PC-9 (cell line): ENCODE results near the gene COQ4.

Experiments
- CTCF ChIP-seq: fragments of 200-600 bp; sonication (generic); conservative IDR thresholded peaks from 2 replicates; pipeline ENCODE4 v1.6.1; 2017; ENCODE audit warnings: mixed run types, antibody characterized with exemption, mild to moderate bottlenecking, moderate library complexity
- EZH2 ChIP-seq: fragments of 200-600 bp; sonication (generic); IDR thresholded peaks from 2 replicates; pipeline ENCODE4 v1.8.0; 2017; ENCODE audit warnings: antibody characterized with exemption, low read depth

DNA sequence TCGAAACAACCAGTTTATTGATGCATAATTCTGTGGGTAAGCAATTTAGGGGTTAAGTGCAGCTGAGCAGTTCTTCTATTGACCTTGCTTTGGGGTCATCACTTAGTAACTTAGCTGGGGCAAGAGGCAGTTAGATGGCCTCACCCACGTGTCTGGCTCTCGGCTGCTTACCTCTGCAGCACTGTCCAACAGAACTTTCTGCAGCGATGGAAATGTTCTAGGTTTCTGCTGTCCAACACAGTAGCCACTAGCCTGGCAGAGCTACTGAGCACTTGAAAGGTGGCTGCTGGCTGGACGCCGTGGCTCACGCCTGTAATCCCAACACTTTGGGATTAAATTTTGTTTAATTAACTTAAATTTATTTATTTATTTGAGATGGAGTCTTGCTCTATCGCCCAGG is 35.5 kb downstream of the COQ4 start:
- no peak for TF ChIP-seq CTCF
- no peak for TF ChIP-seq EZH2
